Rectal smooth muscle tissue (tissue), 1 donor: ENCODE results near the gene NCAPD3.
A peak's percentile ranks its signal among the peaks of the same experiment; 100 is the strongest.
"Not testable (repeated sequence)": the region's sequence is repeated elsewhere in the genome, so short reads cannot be mapped to it uniquely, and the experiment has no call there.

Experiments
- H3K27ac ChIP-seq: one replicate; pipeline ENCODE4 v1.7.0; 2013; ENCODE audit warnings: low read depth, low read length, inconsistent platforms
- H3K27me3 ChIP-seq: one replicate; pipeline ENCODE4 v1.7.0; 2013; ENCODE audit warnings: low read length; ENCODE audit not compliant: control insufficient read depth, insufficient read depth
- H3K36me3 ChIP-seq: one replicate; pipeline ENCODE4 v1.7.0; 2013; ENCODE audit warnings: low read length; ENCODE audit not compliant: control insufficient read depth, insufficient read depth
- H3K4me1 ChIP-seq: one replicate; pipeline ENCODE4 v1.7.0; 2013; ENCODE audit warnings: low read length; ENCODE audit not compliant: control insufficient read depth, insufficient read depth
- H3K4me3 ChIP-seq: one replicate; pipeline ENCODE4 v1.7.0; 2013; ENCODE audit warnings: low read length
- H3K9ac ChIP-seq: one replicate; pipeline ENCODE4 v1.7.0; 2013; ENCODE audit warnings: low read length

The NCAPD3 gene

DNA sequence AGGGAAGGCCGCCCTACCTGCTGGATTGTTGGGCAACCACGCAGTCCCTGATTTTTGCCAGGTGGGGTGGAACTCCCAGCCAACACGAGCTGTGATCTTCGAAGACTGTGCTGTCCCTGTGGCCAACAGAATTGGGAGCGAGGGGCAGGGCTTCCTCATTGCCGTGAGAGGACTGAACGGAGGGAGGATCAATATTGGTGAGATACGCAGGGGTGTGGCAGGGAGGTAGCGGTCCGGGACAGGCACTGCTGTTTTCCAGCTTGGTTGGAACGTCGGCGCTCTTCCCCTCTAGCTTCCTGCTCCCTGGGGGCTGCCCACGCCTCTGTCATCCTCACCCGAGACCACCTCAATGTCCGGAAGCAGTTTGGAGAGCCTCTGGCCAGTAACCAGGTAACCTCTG, 37.2 kb upstream of the NCAPD3 start:
- no peak overlapping the region for H3K27ac ChIP-seq
- H3K36me3 ChIP-seq: peaks cover 37% of the 10 kb centered on the region
- H3K4me1 ChIP-seq: no peaks in the 10 kb centered on the region

DNA sequence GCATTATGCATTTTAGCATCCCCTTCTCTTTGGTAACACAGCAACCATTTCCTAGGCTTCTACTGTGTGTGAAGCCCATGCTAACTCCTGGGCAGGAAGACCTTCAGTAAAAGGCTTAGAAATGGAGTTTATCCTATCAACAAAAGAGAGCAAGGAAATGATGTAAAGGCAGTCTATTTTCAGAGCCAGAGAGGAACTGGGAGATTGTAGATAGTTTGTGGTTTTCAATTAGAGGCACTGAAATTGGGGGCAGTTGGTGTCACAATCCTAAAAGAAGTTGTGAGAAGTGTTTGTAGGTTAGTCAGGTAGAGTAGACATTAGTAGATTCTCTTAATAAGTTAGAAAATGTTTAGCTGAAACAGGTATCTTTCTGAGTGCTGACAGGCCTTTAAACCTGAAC, 36.7 kb upstream of the NCAPD3 start:
- peaks cover 37% of the 10 kb centered on the region for H3K36me3 ChIP-seq
- H3K9ac ChIP-seq: no peak overlapping the region
- no peaks in the 10 kb centered on the region for H3K27me3 ChIP-seq
- no peak overlapping the region for H3K4me3 ChIP-seq
- no peak overlapping the region for H3K27ac ChIP-seq
- no peaks in the 10 kb centered on the region for H3K4me1 ChIP-seq

More for the DNA sequence above, 37.2 kb upstream of the NCAPD3 start:
- Histone ChIP-seq H3K4me3 (no peak overlapping the region), H3K9ac (no peak overlapping the region), H3K27me3 (no peaks in the 10 kb centered on the region)

DNA sequence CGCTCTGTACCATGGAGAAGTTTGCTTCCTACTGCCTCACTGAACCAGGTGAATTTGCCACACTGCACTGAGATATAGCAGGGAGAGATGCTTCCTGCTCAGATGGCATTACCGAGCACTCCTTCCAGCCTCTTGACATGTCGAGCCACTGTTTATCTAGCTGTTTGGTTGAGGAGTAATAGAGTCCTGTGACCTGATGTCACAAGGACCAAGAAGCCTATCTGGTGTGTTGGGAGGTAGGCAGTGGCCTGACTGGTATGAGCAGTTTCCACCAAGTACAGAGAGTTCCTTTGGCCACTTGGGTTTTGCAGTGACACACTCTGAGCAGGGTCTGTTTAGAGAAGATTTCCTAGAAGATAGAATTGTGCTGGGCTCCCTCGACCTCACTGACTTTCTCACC, 34.8 kb upstream of the NCAPD3 start:
- H3K4me1 ChIP-seq: no peaks in the 10 kb centered on the region
- no peak overlapping the region for H3K27ac ChIP-seq
- no peak overlapping the region for H3K4me3 ChIP-seq
- H3K36me3 ChIP-seq: peaks cover 34% of the 10 kb centered on the region
- H3K9ac ChIP-seq: no peak overlapping the region
- H3K27me3 ChIP-seq: no peaks in the 10 kb centered on the region

DNA sequence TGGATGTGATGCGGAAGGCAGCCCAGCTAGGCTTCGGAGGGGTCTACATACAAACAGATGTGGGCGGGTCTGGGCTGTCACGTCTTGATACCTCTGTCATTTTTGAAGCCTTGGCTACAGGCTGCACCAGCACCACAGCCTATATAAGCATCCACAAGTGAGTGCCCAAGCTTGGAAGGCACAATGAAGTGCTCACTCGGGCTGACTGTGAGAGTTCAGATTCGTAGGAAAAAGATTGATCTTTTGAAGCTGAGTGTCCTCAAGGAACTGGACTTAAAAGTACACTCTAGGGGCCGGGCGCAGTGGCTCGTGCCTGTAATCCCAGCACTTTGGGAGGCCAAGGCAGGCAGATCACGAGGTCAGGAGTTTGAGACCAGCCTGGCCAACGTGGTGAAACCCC, 33.3 kb upstream of the NCAPD3 start:
- no peaks in the 10 kb centered on the region for H3K27me3 ChIP-seq
- H3K27ac ChIP-seq: no peak overlapping the region
- H3K4me1 ChIP-seq: peaks cover 6% of the 10 kb centered on the region
- H3K36me3 ChIP-seq: peaks cover 21% of the 10 kb centered on the region
- no peak overlapping the region for H3K4me3 ChIP-seq
- no peak overlapping the region for H3K9ac ChIP-seq

DNA sequence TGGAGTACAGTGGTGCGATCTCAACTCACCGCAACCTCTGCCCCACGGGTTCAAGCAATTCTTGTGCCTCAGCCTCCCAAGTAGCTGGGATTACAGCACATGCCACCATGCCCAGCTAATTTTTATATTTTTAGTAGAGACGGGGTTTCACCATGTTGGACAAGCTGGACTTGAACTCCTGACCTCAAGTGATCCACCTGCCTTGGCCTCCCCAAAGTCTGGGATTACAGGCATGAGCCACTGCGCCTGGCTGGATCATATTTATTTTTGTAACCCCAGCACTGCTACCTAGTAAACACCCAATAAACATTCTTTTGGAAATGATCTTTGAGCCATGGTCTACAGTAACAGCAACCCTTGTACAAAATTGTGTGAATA, 31.4 kb upstream of the NCAPD3 start:
- peaks cover 20% of the 10 kb centered on the region for H3K36me3 ChIP-seq
- H3K4me1 ChIP-seq, H3K27me3 ChIP-seq, H3K27ac ChIP-seq, H3K4me3 ChIP-seq, H3K9ac ChIP-seq: not testable (repeated sequence)

DNA sequence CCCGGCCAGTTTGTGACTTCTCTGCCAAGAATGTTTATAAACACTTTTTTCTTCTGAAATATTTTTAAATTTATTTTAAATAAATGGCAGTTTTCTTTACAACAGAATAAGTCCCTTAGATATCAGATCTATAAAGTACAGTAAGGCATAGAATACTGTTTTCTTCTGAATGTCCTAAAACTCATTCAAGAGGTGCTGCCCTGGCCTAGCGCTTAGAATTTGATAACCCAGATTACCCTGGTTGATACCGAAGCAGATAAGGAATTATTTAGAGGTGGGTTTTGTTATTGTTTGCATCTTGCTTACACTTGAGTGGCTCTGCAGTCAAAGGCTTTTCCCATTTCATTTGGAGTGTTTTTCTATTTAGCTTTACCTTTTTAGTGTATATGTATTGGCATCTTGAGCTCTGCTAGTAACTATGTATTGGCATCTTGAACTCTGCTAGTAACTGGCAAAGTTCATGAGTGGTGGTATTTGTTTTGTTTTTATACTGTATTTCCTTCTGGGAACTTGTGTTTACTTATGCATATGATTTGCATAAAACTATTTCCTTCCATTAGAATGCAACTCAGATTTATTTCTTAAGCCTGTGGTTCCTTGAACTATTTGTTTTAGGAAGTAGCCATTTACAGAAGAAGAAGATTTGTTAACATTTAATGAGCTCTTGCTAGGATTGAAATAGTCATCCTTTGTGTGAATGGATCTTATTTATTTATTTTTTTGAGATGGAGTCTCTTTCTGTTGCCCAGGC, 30.8 kb upstream of the NCAPD3 start:
- Histone ChIP-seq H3K9ac (no peak overlapping the region), H3K27me3 (no peaks in the 10 kb centered on the region), H3K4me1 (peaks cover 10% of the 10 kb centered on the region), H3K36me3 (peaks cover 23% of the 10 kb centered on the region), H3K27ac (no peak overlapping the region), H3K4me3 (peak overlapping the region; percentile 96)

DNA sequence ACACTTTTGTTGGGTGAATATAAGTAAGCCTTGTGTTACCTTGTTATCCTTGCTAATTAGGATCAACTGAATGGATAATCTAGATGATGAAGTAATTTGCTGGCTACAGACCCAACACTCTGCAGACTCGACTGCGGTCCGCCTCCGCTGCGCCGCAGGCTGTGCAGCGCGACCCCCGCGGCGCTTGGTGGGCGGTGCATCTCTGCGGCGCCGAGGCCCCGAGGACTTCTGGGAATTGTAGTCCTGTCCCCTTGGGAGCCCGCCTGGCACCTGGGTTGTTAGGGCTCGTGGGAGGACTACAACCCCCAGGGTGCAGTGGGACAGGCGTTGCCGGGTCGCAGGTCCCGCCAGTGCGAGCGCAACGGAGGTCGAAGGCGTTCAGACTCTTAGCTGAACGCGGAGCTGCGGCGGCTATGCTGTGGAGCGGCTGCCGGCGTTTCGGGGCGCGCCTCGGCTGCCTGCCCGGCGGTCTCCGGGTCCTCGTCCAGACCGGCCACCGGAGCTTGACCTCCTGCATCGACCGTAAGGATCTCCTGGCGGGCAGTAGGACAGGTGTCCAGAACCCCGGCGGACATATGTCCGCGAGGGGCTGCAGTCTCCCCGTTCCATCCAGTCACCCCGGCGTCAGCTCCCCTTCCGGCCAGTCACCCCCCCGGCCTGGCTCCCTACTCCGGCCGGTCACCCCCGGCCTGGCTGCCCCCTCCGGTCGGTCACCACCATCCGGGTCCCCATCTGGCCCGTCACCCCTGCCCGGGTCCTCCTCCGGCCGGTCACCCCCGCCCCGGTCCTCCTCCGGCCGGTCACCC, 29.6 kb upstream of the NCAPD3 start, which contains the start of the genes ACAD8 and THYN1:
Gene ACAD8, plus strand, starts transcription at position 381 of the 806 bp plus-strand sequence. Its CDS starts 33 bp downstream, at position 414.
Gene THYN1, minus strand, starts transcription at position 165 of the 806 bp plus-strand sequence. CDS start 470 bp downstream, outside the sequence.
- H3K27me3 ChIP-seq: no peaks in the 10 kb centered on the region
- H3K4me1 ChIP-seq: peaks cover 10% of the 10 kb centered on the region
- H3K4me3 ChIP-seq: peak within 1 kb of the TSS; percentile 96
- H3K9ac ChIP-seq: peak within 1 kb of the TSS; percentile 46
- peaks cover 17% of the 10 kb centered on the region for H3K36me3 ChIP-seq
- peak within 1 kb of the TSS; percentile 61 for H3K27ac ChIP-seq

DNA sequence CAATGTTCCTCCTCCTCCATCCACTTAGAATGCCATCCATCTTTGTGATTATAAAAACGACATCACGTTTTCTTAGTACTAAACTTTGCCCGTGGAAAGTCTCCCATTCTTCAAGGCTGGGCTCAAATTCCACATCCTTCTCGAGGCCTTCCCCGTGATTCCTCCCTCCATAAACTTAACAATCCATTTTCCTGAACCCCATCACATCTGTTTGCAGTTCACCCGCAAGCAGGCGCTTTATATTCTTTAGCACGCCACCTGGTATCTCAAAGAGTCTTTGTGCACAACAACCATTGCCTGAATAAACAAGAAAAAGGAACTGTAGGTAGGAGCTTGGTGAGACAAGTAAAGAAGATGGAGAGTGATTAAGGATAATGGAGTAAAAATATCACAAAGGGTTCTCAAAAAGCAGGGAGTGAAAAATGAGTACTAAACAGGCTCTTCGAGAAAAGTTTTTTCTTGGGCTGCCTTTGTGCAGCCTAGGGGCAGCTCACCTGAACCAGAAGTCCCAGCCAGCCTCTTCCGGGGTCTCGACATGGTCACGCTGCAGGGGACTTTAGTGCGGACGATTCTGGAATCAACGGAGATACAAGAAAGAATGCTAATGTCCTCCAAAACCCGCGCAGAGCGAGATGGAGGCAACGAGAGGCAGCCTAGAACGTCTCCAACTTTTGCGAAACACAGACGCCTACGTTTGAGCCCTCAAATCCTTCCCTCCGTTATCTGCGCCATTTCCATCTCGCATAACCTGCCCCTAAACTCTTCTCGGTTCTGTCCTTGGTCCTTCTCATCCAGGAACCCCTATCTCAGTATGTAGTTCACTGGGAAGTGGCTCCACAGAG, 28.8 kb upstream of the NCAPD3 start:
- Histone ChIP-seq H3K27ac (peak overlapping the region; percentile 61), H3K27me3 (no peaks in the 10 kb centered on the region), H3K4me1 (peaks cover 10% of the 10 kb centered on the region), H3K9ac (peak overlapping the region; percentile 5), H3K36me3 (peaks cover 21% of the 10 kb centered on the region), H3K4me3 (peak overlapping the region; percentile 96)

DNA sequence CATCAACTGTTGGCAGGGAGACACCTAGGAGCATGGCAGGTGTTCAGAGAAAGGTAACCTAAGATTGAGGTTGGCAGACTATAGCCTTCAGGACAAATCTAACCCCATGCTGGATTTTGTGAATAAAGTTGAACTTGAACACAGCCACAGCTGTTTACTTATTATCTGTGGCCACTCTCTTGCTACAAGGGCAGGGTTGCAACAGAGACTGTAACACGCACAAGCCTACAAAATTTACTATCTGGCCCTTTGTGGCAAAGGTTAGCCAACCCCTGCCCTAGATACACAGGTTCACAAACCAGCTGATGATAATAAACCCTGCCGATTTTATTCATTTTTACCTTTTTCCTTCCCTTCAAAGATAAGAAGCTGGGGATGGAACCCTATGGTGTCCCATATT, 26.9 kb upstream of the NCAPD3 start:
- Histone ChIP-seq H3K27ac (no peak overlapping the region), H3K9ac (no peak overlapping the region), H3K36me3 (peaks cover 31% of the 10 kb centered on the region), H3K4me1 (peaks cover 10% of the 10 kb centered on the region), H3K27me3 (no peaks in the 10 kb centered on the region), H3K4me3 (no peak overlapping the region)

DNA sequence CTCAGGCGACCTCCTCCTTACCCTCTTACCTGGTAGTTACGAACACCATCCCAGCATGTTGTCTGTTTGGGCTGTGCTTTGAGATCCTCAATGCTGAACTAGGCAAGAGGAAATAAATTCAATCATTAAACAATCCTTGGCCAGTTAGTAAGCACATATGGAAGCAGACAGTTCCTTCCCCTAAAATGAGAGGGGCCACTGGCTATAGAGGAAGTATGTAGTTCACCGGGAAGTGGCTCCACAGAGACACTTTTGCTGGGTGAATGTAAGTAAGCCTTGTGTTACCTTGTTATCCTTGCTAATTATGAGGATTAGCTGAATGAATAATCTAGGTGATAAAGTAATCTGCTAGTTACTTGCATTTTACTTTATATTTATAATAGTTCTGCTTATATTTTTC, 26.5 kb upstream of the NCAPD3 start:
- Histone ChIP-seq H3K4me1 (peaks cover 10% of the 10 kb centered on the region), H3K9ac (no peak overlapping the region), H3K36me3 (peaks cover 34% of the 10 kb centered on the region), H3K4me3 (no peak overlapping the region), H3K27ac (no peak overlapping the region), H3K27me3 (no peaks in the 10 kb centered on the region)

DNA sequence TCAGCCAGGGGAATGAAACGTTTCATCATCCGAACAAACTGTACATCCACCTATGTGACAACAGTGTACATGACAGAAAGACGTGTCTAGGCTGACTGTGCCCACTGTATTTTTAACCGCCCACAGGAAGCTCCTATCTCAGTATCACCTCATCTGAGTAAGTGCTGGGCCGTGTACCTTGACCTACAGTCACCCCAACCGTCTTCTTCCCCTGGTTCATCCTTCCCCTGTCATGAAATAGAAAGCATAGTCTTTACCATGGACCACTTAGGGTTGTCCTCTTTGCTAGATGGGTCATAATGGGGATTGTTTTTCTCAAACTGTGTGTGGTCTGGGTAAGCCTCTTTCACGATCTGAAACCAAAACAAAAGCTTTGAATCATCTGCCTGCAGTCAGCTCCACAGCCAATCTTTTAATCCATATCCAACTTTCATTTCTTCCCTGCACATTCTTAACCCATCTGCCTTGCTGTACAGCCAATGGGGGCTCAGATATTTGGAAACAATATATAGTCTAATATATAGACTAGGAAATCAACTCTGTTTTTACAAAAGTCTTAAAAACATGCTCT, 25.2 kb upstream of the NCAPD3 start:
- no peaks in the 10 kb centered on the region for H3K27me3 ChIP-seq
- peaks cover 10% of the 10 kb centered on the region for H3K4me1 ChIP-seq
- H3K36me3 ChIP-seq: peaks cover 44% of the 10 kb centered on the region
- no peak overlapping the region for H3K9ac ChIP-seq
- no peak overlapping the region for H3K4me3 ChIP-seq
- no peak overlapping the region for H3K27ac ChIP-seq

DNA sequence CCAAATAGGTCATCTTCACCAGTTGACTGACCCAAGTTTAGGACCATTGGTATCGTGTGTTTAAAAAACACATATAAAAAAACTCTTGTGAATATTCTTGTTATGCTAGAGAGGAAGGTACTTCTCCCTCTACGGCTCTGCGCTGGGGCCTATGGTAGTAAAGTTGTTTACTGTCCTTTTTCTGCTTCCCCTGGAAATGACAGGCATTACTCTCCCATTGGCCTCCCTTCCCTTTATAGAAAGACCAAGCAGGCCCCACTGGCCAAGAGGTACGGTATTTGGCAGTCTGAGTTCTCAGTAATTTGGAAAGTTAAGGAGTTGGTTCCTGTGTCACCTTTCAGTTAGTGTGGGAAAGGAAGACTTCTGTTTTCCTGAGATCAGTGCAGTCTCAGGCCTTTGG, 22.9 kb upstream of the NCAPD3 start:
- no peaks in the 10 kb centered on the region for H3K4me1 ChIP-seq
- H3K27ac ChIP-seq: no peak overlapping the region
- no peak overlapping the region for H3K4me3 ChIP-seq
- H3K9ac ChIP-seq: no peak overlapping the region
- peaks cover 44% of the 10 kb centered on the region for H3K36me3 ChIP-seq
- H3K27me3 ChIP-seq: no peaks in the 10 kb centered on the region
